H1 (cell line): ENCODE results near the gene ZBTB40. TPM values are rescaled to one million over a fixed set of nuclear protein-coding genes. Genes with fewer than 3 reads are reported as not detected.

Source experiments
- CTCF ChIA-PET: fragments of 300-600 bp; sonication (Branson Sonifier 250); formaldehyde crosslinking; loops from one replicate; lab custom pipeline; 2021; ENCODE audit not compliant: partially characterized antibody; lab: Charles Lee
- POLR2A ChIA-PET: fragments of 300-600 bp; sonication (Branson Sonifier 250); formaldehyde crosslinking; loops from one replicate; lab custom pipeline; 2021; ENCODE audit warnings: inconsistent platforms; ENCODE audit not compliant: partially characterized antibody; lab: Charles Lee
- DNase-seq, 2 experiments: peaks; one replicate each; pipeline versions ENCODE4 v3.0.0 to v3.0.0-alpha.2; 2010 to 2022; ENCODE audit warnings: low spot score in 2 of 2, low read depth in 1 of 2, mixed read lengths in 1 of 2
- FAIRE-seq: peaks from 2 replicates; lab custom pipeline; 2011; peaks lifted over from hg19 to GRCh38; lab: Jason Lieb, UNC
- H2AFZ ChIP-seq: 2 replicates; pipeline ENCODE4 v1.8.1; 2012; ENCODE audit warnings: low read length, inconsistent platforms
- H2AK5ac ChIP-seq: 2 replicates; pipeline ENCODE4 v1.6.1; 2013; ENCODE audit warnings: low read depth, low read length
- H2BK120ac ChIP-seq: replicated peaks from 2 replicates; pipeline ENCODE3; 2013; ENCODE audit warnings: low read depth, low read length, inconsistent platforms
- H2BK12ac ChIP-seq: 2 replicates; pipeline ENCODE4 v1.6.1; 2013; ENCODE audit warnings: low read depth, low read length
- H2BK15ac ChIP-seq: 2 replicates; pipeline ENCODE4 v1.6.1; 2013; ENCODE audit warnings: low read length
- H2BK20ac ChIP-seq: 2 replicates; pipeline ENCODE4 v1.6.1; 2013; ENCODE audit warnings: low read length
- H2BK5ac ChIP-seq: 2 replicates; pipeline ENCODE4 v1.6.1; 2013; ENCODE audit warnings: low read depth, low read length
- H3K14ac ChIP-seq: 2 replicates; pipeline ENCODE4 v1.6.1; 2013; ENCODE audit warnings: inconsistent platforms; ENCODE audit not compliant: insufficient read length
- H3K18ac ChIP-seq: 2 replicates; pipeline ENCODE4 v1.6.1; 2013; ENCODE audit warnings: low read length; ENCODE audit errors: extremely low read depth
- H3K23ac ChIP-seq: 2 replicates; pipeline ENCODE4 v1.6.1; 2013; ENCODE audit warnings: inconsistent platforms; ENCODE audit not compliant: insufficient read length
- H3K23me2 ChIP-seq: 2 replicates; pipeline ENCODE4 v1.6.1; 2013; ENCODE audit warnings: low read depth, low read length
- H3K27ac ChIP-seq: 2 replicates; pipeline ENCODE4 v1.6.1; 2011; ENCODE audit warnings: low read depth, low read length, inconsistent platforms
- H3K27me3 ChIP-seq, 4 experiments: replicated peaks in 1 of 4; 1 replicate in 1 of 4; 2 replicates in 3 of 4; pipeline versions ENCODE4 v1.6.1 to v1.8.1; 2011 to 2013; ENCODE audit warnings: low read length in 3 of 4, mild to moderate bottlenecking in 3 of 4, inconsistent platforms in 2 of 4, mixed read lengths in 2 of 4, moderate library complexity in 1 of 4; ENCODE audit not compliant: control insufficient read depth in 3 of 4, insufficient read depth in 3 of 4; ENCODE audit errors: extremely low read depth in 1 of 4
- H3K36me3 ChIP-seq, 4 experiments: 2 replicates each; pipeline versions ENCODE4 v1.6.1 to v1.8.1; 2011 to 2013; ENCODE audit warnings: mild to moderate bottlenecking in 4 of 4, low read length in 3 of 4, moderate library complexity in 2 of 4, control low read depth in 1 of 4, inconsistent platforms in 1 of 4; ENCODE audit not compliant: insufficient read depth in 4 of 4, control insufficient read depth in 2 of 4
- H3K4ac ChIP-seq: replicated peaks from 2 replicates; pipeline ENCODE3; 2013; ENCODE audit warnings: low read length, low read depth, mixed read lengths, inconsistent platforms; ENCODE audit not compliant: insufficient read length
- H3K4me1 ChIP-seq, 4 experiments: replicated peaks in 1 of 4; 1 replicate in 1 of 4; 2 replicates in 3 of 4; pipeline versions ENCODE4 v1.6.1 to v1.8.1; 2011 to 2013; ENCODE audit warnings: low read length in 3 of 4, inconsistent platforms in 2 of 4, mixed read lengths in 1 of 4; ENCODE audit not compliant: insufficient read depth in 4 of 4, control insufficient read depth in 3 of 4
- H3K4me2 ChIP-seq, 2 experiments: 2 replicates each; pipeline versions ENCODE4 v1.6.1 to v1.8.1; 2011 to 2013; ENCODE audit warnings: low read depth in 2 of 2, low read length in 2 of 2, control low read depth in 1 of 2, inconsistent platforms in 1 of 2, mild to moderate bottlenecking in 1 of 2; ENCODE audit not compliant: insufficient read depth in 1 of 2
- H3K4me3 ChIP-seq, 4 experiments: fragments of 200-600, 300-600 bp in 1 of 4; sonication (generic), shearing (Covaris generic), sonication (Bioruptor Twin) in 1 of 4; 2 replicates each; pipeline versions ENCODE4 v1.5.1 to v1.8.1; 2011 to 2016; ENCODE audit warnings: low read length in 4 of 4, low read depth in 3 of 4, control low read depth in 2 of 4, inconsistent platforms in 2 of 4, mild to moderate bottlenecking in 2 of 4, mixed read lengths in 1 of 4, moderate library complexity in 1 of 4; ENCODE audit not compliant: insufficient read depth in 2 of 4; ENCODE audit errors: extremely low read depth in 1 of 4
- H3K56ac ChIP-seq: replicated peaks from 2 replicates; pipeline ENCODE3; 2013; ENCODE audit warnings: low read depth, mild to moderate bottlenecking, mixed read lengths, low read length, inconsistent platforms; ENCODE audit not compliant: insufficient read length
- H3K79me1 ChIP-seq: 2 replicates; pipeline ENCODE4 v1.6.1; 2013; ENCODE audit warnings: low read depth, low read length, control low read depth
- H3K79me2 ChIP-seq, 2 experiments: 2 replicates each; pipeline versions ENCODE4 v1.6.1 to v1.8.1; 2012 to 2013; ENCODE audit warnings: low read length in 2 of 2, mild to moderate bottlenecking in 2 of 2, inconsistent platforms in 1 of 2; ENCODE audit not compliant: insufficient read depth in 2 of 2, control insufficient read depth in 1 of 2
- H3K9ac ChIP-seq, 4 experiments: replicated peaks in 1 of 4; 1 replicate in 1 of 4; 2 replicates in 3 of 4; pipeline versions ENCODE4 v1.6.1 to v1.8.1; 2011 to 2013; ENCODE audit warnings: low read depth in 3 of 4, low read length in 3 of 4, control low read depth in 2 of 4, mild to moderate bottlenecking in 2 of 4, moderate library complexity in 2 of 4, inconsistent platforms in 1 of 4; ENCODE audit errors: extremely low read depth in 1 of 4
- H3K9me3 ChIP-seq, 2 experiments: 2 replicates each; pipeline versions ENCODE4 v1.6.1 to v1.8.1; 2012 to 2013; ENCODE audit warnings: mild to moderate bottlenecking in 2 of 2, moderate library complexity in 2 of 2, control low read depth in 1 of 2, inconsistent platforms in 1 of 2, low read depth in 1 of 2, low read length in 1 of 2, mixed read lengths in 1 of 2; ENCODE audit not compliant: insufficient read depth in 2 of 2
- H4K20me1 ChIP-seq, 2 experiments: replicated peaks in 1 of 2; 2 replicates each; pipeline versions ENCODE3 to v1.8.1; 2011 to 2013; ENCODE audit warnings: inconsistent platforms in 2 of 2, low read length in 2 of 2, mild to moderate bottlenecking in 1 of 2; ENCODE audit not compliant: insufficient read depth in 2 of 2, control insufficient read depth in 1 of 2
- H4K5ac ChIP-seq: 2 replicates; pipeline ENCODE4 v1.6.1; 2013; ENCODE audit warnings: low read length, low read depth, mixed read lengths, inconsistent platforms; ENCODE audit not compliant: insufficient read length
- H4K8ac ChIP-seq: 2 replicates; pipeline ENCODE4 v1.8.0; 2013; ENCODE audit warnings: mild to moderate bottlenecking, moderate library complexity, low read length, inconsistent platforms; ENCODE audit not compliant: insufficient read depth; ENCODE audit errors: extremely low read depth
- H4K91ac ChIP-seq: replicated peaks from 2 replicates; pipeline ENCODE3; 2013; ENCODE audit warnings: low read length, mixed read lengths, inconsistent platforms; ENCODE audit not compliant: insufficient read length
- CTCF ChIP-seq, 3 experiments: IDR thresholded peaks; 1 replicate in 2 of 3; 2 replicates in 1 of 3; pipeline versions ENCODE4 v1.5.1 to v1.6.1; 2011; ENCODE audit warnings: low read length in 3 of 3, mild to moderate bottlenecking in 3 of 3, inconsistent platforms in 2 of 3, low read depth in 1 of 3, moderate library complexity in 1 of 3; ENCODE audit not compliant: insufficient read depth in 1 of 3; ENCODE audit errors: control extremely low read depth in 1 of 3
- SIX5 ChIP-seq: IDR thresholded peaks from 2 replicates; pipeline ENCODE4 v1.6.1; 2011; ENCODE audit warnings: mild to moderate bottlenecking, low read depth, low read length
- WGBS, 2 experiments: shearing (Covaris generic) in 1 of 2; methylation state at CpG; one replicate each; pipeline versions ENCODE4 v1.1.6 to v1.1.7; 2013 to 2015; ENCODE audit warnings: low lambda C conversion rate in 2 of 2, mixed read lengths in 2 of 2, inconsistent platforms in 1 of 2, low coverage in 1 of 2, missing lambda C conversion rate in 1 of 2; ENCODE audit not compliant: insufficient replicate concordance in 2 of 2, insufficient coverage in 1 of 2, insufficient read length in 1 of 2; ENCODE audit errors: extremely low coverage in 1 of 2, missing lambda C conversion rate in 1 of 2; 5-methylcytosine and 5-hydroxymethylcytosine counted together
- polyA plus RNA-seq, 7 experiments: library from polyadenylated mRNA; depleted of rRNA in 3 of 7; stranded (reverse) in 5 of 7; unstranded in 2 of 7; fragments of >200 nt in 5 of 7; fragments of 200-250 nt in 2 of 7; gene quantifications; 1 replicate in 5 of 7; 2 replicates in 1 of 7; 4 replicates in 1 of 7; pipeline versions ENCODE4 v1.2.1 to v1.2.3, GENCODE V29; 2011 to 2013; ENCODE audit warnings: missing spikeins in 2 of 7, mixed read lengths in 2 of 7
- total RNA-seq: library from RNA; stranded (reverse); fragmentation: NEBNext Ultra II Directional; extraction: Animal tissue kit (Norgen Biotek cat#: 25700); gene quantifications from 2 replicates; pipeline ENCODE4 v1.2.1, GENCODE V29; 2021

The ZBTB40 gene
- total and polyA plus RNA-seq, 2 of the 8 experiments (the other 6 are each of a cell fraction or from before 2014, with no cell fraction given), result 3.1 to 19.3 TPM

- H2AFZ ChIP-seq, result no peak overlapping the region
- no peaks in the 10 kb centered on the region for H3K27me3 ChIP-seq
- H3K56ac ChIP-seq, result no peak overlapping the region
- H2BK120ac ChIP-seq, result no peak overlapping the region
- no peak overlapping the region for H2BK5ac ChIP-seq
- H4K8ac ChIP-seq, result no peak overlapping the region
- H4K20me1 ChIP-seq, result peaks cover 0 to 2% of the 10 kb centered on the region in 2 experiments
- WGBS, 2 experiments, result 86% methylated on average over 7 of the region's 7 CpGs; no CpG with 5 or more reads in 1 of the 2 experiments
- no peak overlapping the region for H2AK5ac ChIP-seq
- H3K14ac ChIP-seq, result no peak overlapping the region
- no peak overlapping the region for H3K27ac ChIP-seq
- FAIRE-seq, result no peak
- no peak overlapping the region for H3K4me3 ChIP-seq
- H3K36me3 ChIP-seq, result peaks cover 0 to 21% (median 9%) of the 10 kb centered on the region in 4 experiments; a peak in 6 of 8 replicates
- H2BK12ac ChIP-seq, result no peak overlapping the region
- no peaks in the 10 kb centered on the region for H3K79me1 ChIP-seq
- H3K18ac ChIP-seq, result no peak overlapping the region
- H3K23ac ChIP-seq, result no peak overlapping the region
- no peak for TF ChIP-seq SIX5
- TF ChIP-seq CTCF (IDR thresholded peaks at IDR 0.05; ENCODE audit: control extremely low read depth in 1 of 3, insufficient read depth in 1 of 3, low read depth in 1 of 3, low read length in 3 of 3), result peak in 1 of 3 experiments; percentile 19; a peak in 1 of 4 replicates
- TF ChIP-seq, all 59 proteins: peak for 1
- Histone ChIP-seq H3K9me3 (no peaks in the 10 kb centered on the region), H2BK20ac (no peak overlapping the region), H3K23me2 (0 out of 2 replicates have a peak, but pooled peaks cover 2% of the 10 kb centered on the region), H4K5ac (no peak overlapping the region), H3K4ac (no peak overlapping the region), H3K79me2 (no peaks in the 10 kb centered on the region), H3K4me2 (no peak overlapping the region), H3K9ac (no peak overlapping the region), H3K4me1 (no peaks in the 10 kb centered on the region), H4K91ac (no peak overlapping the region), H2BK15ac (no peak overlapping the region)
- ChIA-PET CTCF (interaction anchor here (0.6 to 5.2 kb wide), 34 partner anchors 11 to 700 kb away, joined by 3 to 70 read pairs (median 4); partner anchors contain the start of gene C1QC), POLR2A (interaction anchor here (1.1 to 1.5 kb wide), 2 partner anchors 109 to 115 kb away, joined by 4 read pairs; partner anchors contain the start of gene C1QA)
- DNase-seq, result no peak
Measured at GRCh38 chr1:22527122-22527521, 75.5 kb downstream of the ZBTB40 start.
